Activated CD4-positive, alpha-beta T cell treated with anti-CD3 and anti-CD28 coated beads for 1 hour (primary cell): ENCODE results near the gene S100A5.
"Not testable (repeated sequence)": the region's sequence is repeated elsewhere in the genome, so short reads cannot be mapped to it uniquely, and the experiment has no call there.

Source experiments
- DNase-seq: peaks from one replicate; pipeline ENCODE4 v3.0.0-alpha.2; 2020

S100A5 gene, protein sequence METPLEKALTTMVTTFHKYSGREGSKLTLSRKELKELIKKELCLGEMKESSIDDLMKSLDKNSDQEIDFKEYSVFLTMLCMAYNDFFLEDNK

DNA sequence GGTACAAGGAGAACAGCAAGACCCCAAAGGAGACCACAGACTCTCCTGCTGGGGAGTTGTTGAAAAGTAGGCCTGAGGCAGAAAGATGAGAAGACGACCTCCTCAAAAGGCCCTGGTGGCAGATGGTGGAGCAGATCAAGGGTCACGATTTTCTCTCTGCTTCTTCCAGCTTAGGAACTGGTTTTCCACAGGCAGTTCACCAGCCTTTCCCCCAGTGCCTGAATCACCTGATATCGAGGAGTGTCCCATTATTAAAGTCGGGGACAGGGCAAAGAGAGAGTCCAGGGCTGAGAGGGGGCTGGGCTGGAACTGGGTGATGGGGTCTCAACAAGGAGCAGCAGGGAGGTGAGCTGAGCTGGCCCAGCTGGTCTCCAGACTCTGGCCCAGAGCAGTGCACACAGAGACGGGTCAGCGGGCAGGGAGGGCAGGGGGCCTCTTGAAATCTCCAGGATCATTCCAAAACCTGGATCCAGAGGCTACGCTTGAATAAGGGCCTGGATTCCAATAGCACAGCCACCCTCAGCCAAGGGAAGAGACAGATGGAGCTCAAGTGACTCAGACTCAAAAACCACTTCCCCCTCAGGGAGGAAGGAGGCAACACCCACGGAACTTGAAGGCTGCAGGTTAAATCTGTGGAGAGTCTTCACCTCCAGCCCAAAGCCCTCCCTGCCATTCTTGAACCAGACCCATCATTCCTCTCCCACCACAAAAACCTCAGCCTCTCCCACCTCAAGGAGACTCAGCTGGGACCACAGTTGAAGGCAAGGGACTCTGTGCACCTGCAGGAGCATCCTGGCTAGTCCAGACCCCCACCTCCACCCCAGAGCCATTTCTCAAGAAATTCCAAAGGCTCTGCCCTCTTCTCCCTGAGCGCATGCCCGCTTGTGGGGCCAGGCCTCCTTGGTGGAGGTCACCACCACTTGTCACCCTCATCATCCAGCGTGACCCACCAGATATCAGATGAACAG is at the start of gene S100A5:
S100A5 (minus strand) TSS at position 541 of the 968 bp plus-strand sequence. CDS start 743 bp downstream, outside the sequence.
- peak; percentile 38 for DNase-seq

DNA sequence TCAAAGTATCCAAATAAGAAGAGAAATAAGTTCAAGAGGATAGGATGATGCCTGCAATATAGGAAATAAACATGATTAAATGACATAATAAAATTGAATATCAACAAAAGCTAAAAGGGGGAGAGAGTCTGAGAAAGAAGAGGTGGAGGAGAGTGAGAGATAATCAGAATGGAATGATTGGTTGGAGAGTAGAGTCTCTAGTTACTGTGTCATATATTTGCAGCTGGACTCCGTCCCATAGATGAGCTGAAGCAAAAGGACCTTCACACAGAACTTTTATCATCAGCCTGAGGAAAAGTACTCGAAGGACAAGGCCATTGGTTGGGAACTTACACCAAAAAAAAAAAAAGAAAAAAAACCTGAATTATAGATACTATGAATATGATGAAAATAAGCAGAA is 47.7 kb upstream of the S100A5 start:
- DNase-seq, result no peak

DNA sequence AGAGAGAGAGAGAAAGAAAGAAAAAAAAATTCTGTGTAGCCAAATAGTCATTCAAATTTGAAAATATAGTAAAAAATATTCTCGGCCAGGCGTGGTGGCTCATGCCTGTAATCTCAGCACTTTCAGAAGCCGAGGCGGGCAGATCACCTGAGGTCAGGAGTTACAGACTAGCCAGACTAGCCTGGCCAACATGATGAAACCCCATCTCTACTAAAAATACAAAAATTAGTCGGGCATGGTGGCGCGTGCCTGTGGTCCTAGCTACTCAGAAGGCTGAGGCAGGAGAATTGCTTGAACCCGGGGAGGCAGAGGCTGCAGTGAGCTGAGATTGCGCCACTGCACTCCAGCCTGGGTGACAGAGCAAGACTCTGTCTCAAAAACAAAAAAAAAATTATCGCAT is 47.3 kb upstream of the S100A5 start:
- DNase-seq, result not testable (repeated sequence)

DNA sequence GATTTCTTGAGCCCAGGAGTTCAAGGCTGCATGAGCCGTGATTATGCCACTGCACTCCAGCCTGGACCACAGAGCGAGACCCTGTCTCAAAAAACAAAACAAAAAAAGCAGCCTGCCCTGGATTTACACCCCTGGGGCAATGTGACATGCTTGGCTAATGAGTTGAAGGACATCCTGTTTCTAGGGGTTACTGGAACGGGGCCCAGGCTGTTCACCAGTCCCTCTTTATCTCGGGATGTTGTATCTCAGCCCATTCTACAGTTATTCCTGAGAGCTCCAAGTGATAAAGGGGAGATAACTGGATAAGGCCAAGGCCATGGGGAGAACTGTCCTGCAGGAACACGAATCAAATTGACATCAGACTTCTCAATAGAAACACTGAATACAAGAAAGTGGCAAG is 46.6 kb upstream of the S100A5 start:
- DNase-seq, result no peak

DNA sequence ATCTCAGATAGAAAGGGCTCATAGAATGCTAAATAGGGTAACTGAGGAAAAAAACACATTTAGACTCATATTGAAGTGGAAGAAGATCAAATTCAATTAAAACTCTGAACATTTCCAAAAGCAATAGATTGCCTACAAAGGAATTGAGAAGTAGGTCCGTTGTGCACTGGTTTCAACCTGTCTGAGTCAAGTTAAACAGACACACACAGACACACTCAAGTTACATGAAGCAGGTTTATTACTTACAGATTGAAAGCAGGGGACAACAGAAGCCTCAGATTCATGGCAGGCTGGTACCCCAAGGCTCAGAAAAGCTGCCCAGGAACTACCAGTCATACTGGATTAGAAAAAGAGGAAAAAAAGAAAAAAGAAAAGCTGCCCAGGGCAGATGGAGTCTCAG is 45.6 kb upstream of the S100A5 start:
- no peak for DNase-seq

DNA sequence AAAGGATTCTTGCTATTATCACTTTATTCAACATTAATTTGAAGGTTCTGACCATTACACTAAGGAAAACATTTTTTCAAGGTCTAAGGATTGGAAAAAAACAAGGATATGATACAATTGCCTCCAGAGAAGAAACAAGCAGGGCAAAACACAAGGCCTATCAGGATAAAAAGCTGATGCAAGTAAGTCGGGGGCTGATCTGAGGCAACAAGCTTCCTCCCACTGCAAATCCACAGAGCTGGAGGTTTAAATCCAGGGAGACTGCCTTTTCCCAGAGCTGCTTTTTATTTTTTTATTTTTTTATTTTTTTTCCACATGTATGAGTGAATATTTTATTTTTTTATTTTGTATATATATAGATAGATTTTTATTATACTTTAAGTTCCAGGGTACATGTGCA is 44.3 kb upstream of the S100A5 start:
- no peak for DNase-seq

DNA sequence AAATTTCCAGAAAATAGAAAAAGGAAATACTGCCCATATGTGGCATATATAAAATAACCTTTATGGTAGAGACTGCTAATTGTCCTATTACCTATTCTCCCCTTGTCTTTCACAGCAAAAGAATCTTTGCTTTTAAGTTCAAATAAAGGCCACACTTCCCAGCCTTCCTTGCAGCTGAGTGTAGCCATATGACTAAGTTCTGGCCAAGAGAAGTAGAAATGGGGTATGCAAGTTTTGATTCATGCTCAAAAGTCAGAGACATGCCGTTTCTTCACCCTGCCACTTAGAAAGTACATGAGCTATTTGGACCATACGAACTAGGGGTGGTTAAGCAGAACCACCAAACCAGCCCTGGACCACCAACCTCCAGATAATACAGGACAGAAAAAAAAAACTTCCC is 43.2 kb upstream of the S100A5 start:
- no peak for DNase-seq

DNA sequence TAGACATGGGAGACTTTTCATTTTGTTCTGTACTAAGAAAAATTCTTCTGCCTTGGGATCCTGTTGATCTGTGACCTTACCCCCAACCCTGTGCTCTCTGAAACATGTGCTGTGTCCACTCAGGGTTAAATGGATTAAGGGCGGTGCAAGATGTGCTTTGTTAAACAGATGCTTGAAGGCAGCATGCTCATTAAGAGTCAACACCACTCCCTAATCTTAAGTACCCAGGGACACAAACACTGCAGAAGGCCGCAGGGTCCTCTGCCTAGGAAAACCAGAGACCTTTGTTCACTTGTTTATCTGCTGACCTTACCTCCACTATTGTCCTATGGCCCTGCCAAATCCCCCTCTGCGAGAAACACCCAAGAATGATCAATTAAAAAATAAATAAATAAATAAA is 42.8 kb upstream of the S100A5 start:
- DNase-seq, result not testable (repeated sequence)

DNA sequence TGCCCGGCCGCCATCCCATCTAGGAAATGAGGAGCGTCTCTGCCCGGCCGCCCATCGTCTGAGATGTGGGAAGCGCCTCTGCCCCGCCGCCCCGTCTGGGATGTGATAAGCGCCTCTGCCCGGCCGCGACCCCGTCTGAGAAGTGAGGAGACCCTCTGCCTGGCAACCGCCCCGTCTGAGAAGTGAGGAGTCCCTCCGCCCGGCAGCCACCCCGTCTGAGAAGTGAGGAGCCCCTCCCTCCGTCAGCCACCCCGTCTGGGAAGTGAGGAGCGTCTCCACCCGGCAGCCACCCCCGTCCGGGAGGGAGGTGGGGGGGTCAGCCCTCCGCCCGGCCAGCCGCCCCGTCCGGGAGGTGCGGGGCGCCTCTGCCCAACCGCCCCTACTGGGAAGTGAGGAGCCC is 42.1 kb upstream of the S100A5 start:
- not testable (repeated sequence) for DNase-seq

DNA sequence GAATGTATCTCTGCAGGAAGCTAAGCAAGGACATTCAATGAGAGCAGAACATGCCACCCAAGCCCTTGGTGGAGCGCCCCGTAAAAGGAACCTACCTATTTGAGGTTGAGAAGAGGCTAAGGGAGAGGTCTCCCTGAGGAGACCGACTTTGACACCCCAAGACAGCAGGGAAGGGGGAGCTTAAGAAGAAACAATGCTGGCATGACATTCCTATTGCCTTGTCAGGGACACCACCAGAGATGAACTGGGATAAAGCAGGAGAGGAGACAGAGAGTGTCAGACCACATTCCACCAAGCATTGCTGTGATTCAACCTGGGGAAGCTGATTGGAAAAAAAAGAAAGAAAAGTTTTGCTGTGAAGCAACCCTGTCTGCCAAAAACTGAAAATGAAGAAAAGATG is 38.2 kb upstream of the S100A5 start:
- DNase-seq, result no peak

DNA sequence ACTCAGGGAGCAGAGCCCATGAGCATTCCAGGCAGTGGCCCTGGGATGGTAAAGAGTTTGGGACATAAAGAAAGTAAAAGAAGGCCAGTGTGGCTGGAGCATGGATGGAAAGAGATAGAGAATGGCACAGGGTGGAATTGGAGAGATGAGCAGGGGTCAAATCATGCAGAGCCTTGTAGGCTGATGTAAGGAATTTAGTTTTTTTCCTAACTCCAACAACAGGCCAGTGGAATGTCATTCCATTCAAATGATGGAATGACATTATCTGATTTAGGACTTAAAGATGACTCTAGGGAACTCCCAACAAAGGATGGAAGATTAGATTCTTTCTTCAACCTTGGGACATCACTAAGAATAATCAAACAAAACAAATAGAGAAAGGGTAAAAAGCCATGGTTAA is 37.8 kb upstream of the S100A5 start:
- DNase-seq, result no peak

DNA sequence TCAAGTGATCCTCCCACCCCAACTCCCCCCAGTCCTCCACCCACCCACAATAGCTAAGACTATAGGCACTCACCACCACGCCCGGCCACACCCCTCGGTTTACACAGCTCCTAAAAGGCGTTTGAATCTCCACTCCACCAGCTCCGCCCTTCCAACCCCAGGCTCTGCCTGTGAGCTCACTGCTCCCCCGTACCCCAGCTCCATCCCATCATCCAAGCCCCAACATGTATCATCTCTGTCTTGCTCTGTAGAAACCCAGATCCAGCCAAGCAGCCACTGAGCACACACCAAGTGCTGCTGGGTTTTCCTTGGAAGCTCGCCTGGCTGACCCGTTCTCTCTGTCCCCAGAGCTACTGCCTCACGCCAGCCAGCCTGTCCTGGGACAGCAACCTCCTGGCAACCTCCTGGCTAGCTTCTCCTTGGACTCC is 36.9 kb upstream of the S100A5 start:
- DNase-seq, result no peak

DNA sequence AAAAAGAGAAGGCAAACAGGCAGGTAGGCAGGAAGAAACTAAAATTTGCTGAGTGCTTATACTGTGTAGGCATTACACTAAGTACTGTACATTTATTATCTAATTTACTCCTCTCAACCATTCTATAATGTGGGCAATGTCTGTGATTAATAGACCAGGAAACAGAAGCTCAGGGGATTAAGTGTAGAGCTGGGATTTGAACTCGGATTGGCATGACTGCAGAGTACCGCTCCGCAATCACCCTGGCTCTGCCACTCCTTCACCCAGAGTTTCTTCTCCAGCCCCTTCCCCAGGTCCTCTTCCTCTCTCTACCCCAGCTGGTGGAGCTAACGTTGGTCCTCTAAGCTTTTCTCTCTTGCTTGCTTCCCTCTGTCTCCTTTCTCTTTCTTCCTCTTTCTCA is 36.4 kb upstream of the S100A5 start:
- DNase-seq, result no peak

DNA sequence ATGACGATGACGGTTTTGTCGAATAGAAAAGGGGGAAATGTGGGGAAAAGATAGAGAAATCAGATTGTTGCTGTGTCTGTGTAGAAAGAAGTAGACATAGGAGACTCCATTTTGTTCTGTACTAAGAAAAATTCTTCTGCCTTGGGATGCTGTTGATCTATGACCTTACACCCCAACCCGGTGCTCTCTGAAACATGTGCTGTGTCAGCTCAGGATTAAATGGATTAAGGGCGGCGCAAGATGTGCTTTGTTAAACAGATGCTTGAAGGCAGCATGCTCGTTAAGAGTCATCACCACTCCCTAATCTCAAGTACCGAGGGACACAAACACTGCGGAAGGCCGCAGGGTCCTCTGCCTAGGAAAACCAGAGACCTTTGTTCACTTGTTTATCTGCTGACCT is 34.8 kb upstream of the S100A5 start:
- DNase-seq, result not testable (repeated sequence)

DNA sequence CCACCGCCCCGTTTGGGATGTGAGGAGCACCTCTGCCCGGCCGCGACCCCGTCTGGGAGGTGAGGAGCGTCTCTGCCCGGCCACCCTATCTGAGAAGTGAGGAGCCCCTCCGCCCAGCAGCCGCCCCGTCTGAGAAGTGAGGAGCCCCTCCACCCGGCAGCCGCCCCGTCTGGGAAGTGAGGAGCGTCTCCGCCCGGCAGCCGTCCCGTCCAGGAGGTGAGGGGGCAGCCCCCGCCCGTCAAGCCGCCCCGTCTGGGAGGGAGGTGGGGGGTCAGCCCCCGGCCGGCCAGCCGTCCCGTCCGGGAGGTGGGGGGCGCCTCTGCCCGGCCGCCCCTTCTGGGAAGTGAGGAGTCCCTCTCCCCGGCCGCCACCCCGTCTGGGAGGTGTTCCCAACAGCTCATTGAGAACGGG is 34.4 kb upstream of the S100A5 start:
- not testable (repeated sequence) for DNase-seq

DNA sequence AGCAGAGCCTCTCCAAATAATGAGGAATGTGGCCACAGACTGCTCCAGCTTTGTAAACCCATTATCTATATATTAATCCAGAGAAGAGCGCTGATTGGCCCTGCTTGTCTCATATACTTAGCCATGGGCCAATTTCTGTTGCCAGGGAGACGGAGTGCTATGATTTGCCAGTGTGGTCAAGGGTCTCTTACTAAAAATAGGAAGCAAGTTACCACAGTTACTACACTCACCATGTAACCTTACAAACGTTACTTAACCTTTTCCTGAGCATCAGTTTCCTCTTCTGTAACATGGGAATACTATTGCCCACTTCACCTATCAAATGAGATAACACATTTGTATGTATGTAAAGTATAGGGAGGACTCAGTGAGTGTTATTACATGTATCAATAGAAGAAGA is 32.6 kb upstream of the S100A5 start:
- DNase-seq, result no peak

DNA sequence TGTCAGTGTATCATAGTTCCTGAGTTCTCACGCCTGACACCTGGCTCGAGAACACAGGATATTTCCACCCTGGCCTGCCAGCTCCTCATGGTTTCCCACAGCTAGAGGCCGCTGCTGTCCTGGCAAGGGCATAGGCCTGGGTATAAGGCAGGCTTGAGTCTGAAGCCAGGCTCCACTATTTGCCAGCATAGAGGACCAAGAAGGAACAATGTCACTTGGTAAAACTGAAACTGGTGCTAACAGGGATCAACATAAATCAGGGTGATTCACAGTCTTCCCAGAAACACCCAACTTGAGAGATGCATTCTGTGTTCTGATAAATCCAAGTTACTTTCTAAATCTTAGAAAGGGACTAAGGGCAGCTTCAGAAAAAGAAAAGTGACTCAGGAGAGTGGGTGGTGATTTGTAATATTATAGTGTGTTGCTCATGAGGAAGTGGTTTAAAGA is 31.9 kb upstream of the S100A5 start:
- peak; percentile 30 for DNase-seq

DNA sequence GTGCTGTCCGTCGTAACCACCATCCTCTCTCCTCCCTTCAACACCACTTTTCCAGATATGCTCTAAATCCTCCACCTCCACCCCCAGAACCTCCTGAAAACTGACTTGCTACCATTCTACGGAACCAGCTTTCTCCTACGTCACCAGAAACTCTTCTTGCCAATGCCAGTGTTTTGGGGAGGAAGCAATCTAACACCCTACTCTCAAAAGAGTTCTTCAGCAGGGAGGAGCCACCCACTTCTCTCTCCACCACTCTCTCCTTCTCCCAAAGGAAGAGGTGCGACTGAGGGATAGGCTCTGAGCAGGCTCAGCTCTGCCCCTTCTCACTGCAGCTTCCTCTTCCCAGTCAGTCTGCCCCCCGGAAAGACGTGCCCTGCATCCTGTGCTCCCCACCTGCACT is 31.0 kb upstream of the S100A5 start:
- no peak for DNase-seq

DNA sequence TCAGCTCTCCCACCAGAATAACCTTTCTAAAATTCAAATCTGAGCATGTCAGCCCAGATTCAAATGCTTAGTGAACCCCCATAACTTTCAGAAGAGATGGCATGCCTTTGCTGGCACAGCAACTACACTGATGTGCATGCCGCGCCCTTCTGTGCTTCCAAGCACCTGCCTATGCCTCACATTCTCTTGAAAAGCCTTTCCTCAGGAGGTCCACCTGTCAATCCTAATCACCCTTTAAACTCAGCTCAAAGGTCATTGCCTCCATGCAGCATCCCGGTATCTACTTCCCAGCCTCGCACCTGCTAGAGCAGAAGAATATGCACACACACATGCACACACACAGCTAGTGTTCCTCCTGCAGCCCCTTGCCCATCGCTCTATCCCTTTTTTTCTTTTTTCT is 30.1 kb upstream of the S100A5 start:
- DNase-seq, result no peak

DNA sequence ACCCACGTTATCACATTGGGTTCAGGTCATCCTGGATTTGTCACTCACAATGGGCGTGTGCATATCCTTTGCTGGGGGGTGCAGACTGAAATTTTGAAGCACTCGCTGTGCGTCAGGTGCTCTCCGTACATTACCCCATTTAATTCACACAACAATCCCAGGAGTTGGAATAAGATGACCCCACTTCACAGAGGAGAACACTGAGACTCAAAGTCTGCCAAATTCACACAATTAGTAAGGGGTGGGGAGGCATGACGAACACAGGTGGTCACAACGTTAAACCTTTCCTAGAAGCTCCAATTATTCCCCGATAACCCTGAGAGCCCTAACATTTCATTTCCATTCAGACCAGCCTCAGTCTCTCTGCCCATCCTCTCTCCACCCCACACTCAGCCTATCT is 28.7 kb upstream of the S100A5 start:
- DNase-seq, result no peak

DNA sequence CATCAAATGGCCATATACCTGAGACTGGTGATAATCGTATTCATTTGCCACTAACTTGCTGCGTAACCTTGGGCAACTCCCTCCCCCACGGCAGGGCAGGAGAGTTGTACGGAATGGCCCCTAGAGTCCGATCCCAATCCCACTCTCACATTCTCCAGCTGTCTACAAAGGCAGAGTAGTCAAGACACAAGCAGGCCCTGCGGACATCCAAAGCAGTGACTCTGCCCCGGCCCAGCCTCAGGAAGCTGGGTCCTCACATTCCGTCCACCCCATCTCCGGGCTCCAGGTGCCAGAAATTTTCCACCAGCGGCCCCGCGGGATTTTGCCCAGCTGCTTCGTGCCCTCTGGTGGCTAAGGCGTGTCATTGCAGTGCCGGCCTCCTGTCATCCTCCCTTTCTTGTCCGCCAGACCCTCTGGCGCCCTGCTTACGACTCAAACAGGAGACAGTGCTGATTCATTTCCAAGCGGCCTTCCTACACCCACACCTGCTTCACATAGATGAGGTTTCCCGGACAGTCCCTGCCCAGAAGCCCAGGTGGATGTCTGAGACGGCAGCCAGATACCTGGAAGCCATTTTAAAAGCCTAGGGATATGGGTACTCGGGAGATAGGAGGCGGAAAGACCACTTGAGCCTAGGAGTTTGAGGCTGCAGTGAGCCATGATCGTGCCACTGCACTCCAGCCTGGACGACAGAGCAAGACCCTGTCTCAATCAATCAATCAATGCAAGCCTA is 27.8 kb upstream of the S100A5 start:
- peak; percentile 73 for DNase-seq

DNA sequence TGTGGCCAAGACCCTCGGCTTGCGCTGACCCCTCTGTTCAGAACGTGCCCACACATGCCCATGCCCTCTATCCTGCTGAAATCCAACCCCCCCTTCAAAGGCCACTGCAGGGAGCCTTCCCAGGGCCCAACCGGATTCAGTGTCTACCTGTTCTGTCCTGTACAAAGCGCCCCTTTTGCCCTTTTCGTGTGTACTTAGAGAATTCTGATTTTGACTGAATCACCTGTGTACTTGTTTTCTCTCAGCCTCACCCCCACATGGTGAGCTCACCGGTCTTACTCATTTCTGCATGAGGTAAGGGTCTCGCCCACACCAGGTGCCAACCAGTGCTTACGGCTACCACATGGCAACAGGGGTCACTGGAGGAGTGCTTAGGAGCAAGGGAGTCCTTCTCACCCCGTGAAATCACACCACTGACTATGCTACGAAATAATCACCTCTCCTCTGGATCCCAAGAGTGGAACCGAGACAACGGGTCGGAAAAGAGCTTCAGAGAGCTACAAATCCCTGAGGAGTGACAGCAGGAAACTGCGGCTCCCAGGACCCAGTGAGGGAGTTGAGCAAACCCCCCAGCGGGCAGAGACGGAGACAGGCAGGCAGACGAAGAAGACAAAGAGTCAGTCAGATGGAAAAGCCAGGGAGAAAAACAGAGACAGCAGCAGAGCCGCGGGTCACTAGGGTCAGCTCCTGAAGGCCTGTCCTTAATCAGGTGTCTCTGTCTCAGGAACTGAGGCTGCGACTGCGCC is 27.1 kb upstream of the S100A5 start:
- no peak for DNase-seq
